Stimulated activated effector memory CD8-positive, alpha-beta T cell treated with anti-CD3 and anti-CD28 coated beads, Interleukin-12 subunit alpha, Interleukin-12 subunit beta, amount 100 ng/mL, for 72 hours (primary cell): ENCODE measurements around the gene FAM219A.
"Not testable (repeated sequence)": the region's sequence is repeated elsewhere in the genome, so short reads cannot be mapped to it uniquely, and the experiment has no call there.

Experiments
- ATAC-seq: fragments of 150-1000 bp; cut with Tn5 transposase; 2 replicates; pipeline ENCODE4 v1.10.0; 2021
- DNase-seq, 2 donors: peaks; one replicate each; pipeline ENCODE4 v3.0.0; 2021 to 2022; ENCODE audit warnings: low spot score in 2 of 2
- H3K27ac Mint-ChIP-seq: one replicate; pipeline ENCODE4 v1.8.0; 2022; ENCODE audit warnings: mild to moderate bottlenecking, mixed read lengths
- H3K36me3 Mint-ChIP-seq: one replicate; pipeline ENCODE4 v1.8.0; 2022; ENCODE audit warnings: mild to moderate bottlenecking, mixed read lengths
- H3K4me1 Mint-ChIP-seq: one replicate; pipeline ENCODE4 v1.8.0; 2022; ENCODE audit warnings: mixed read lengths
- H3K4me3 Mint-ChIP-seq: one replicate; pipeline ENCODE4 v1.8.0; 2022; ENCODE audit warnings: mild to moderate bottlenecking, mixed read lengths
- H3K9me3 Mint-ChIP-seq: one replicate; pipeline ENCODE4 v1.8.0; 2022; ENCODE audit warnings: mixed read lengths

Gene FAM219A

GRCh38 chr9:34352122-34352652 is 106.2 kb downstream of the FAM219A start:
- H3K4me1 Mint-ChIP-seq: not testable (repeated sequence)

GRCh38 chr9:34349324-34349723 is 109.0 kb downstream of the FAM219A start:
- no peak for DNase-seq
- ATAC-seq: no peak

More at GRCh38 chr9:34352122-34352652, 106.2 kb downstream of the FAM219A start:
- not testable (repeated sequence) for H3K9me3 Mint-ChIP-seq, DNase-seq, H3K4me3 Mint-ChIP-seq, ATAC-seq, H3K27ac Mint-ChIP-seq
- H3K36me3 Mint-ChIP-seq: peaks cover 26% of the 10 kb centered on the region

More at GRCh38 chr9:34349324-34349723, 109.0 kb downstream of the FAM219A start:
- H3K36me3 Mint-ChIP-seq: peaks cover 44% of the 10 kb centered on the region
- no peaks in the 10 kb centered on the region for H3K9me3 Mint-ChIP-seq
- H3K4me3 Mint-ChIP-seq: no peak overlapping the region
- no peak overlapping the region for H3K27ac Mint-ChIP-seq
- no peaks in the 10 kb centered on the region for H3K4me1 Mint-ChIP-seq
